Head of caudate nucleus (tissue), 42 donors: ENCODE results near the gene DOCK4.
A peak's percentile ranks its signal among the peaks of the same experiment; 100 is the strongest.

Experiments used
- DNase-seq, 42 donors: peaks; one replicate each; pipeline versions ENCODE4 v3.0.0 to v3.0.0-alpha.2; 2020 to 2021; ENCODE audit warnings: mixed read lengths in 7 of 42
- intact Hi-C: fragments of 100-400 bp; cut with DNase I; formaldehyde crosslinking; loops from one replicate; pipeline ENCODE4 v1.15.0; 2022

Gene DOCK4

GRCh38 chr7:112101201-112101846, 104.9 kb downstream of the DOCK4 start:
- DNase-seq, result peak in 1 of 42 donors; percentile 0
- intact Hi-C loops, result loop anchor here (10.0 kb wide), 1 partner anchor 107 kb away; no protein-coding TSS in a partner anchor

- no peak for DNase-seq
- intact Hi-C loops, result no loop called here
Observed at GRCh38 chr7:112097524-112097923, 108.7 kb downstream of the DOCK4 start.

- intact Hi-C loops, result no loop called here
- no peak for DNase-seq
Observed at GRCh38 chr7:112093409-112093808, 112.8 kb downstream of the DOCK4 start.

GRCh38 chr7:112092709-112093395, 113.3 kb downstream of the DOCK4 start:
- intact Hi-C loops, result no loop called here
- peak in 1 of 42 donors; percentile 40 for DNase-seq

GRCh38 chr7:112092306-112092705, 113.9 kb downstream of the DOCK4 start:
- DNase-seq, result no peak
- intact Hi-C loops, result no loop called here

GRCh38 chr7:112091768-112092167, 114.4 kb downstream of the DOCK4 start:
- intact Hi-C loops, result no loop called here

GRCh38 chr7:112089551-112089950, 116.6 kb downstream of the DOCK4 start:
- intact Hi-C loops, result no loop called here
- DNase-seq, result peak in 2 of 42 donors; percentile 38 to 48

More at GRCh38 chr7:112091768-112092167, 114.4 kb downstream of the DOCK4 start:
- no peak for DNase-seq

- DNase-seq, result no peak
- intact Hi-C loops, result no loop called here
Observed at GRCh38 chr7:112088484-112089016, 117.6 kb downstream of the DOCK4 start.

- intact Hi-C loops, result no loop called here
- no peak for DNase-seq
Observed at GRCh38 chr7:112086496-112087254, 119.5 kb downstream of the DOCK4 start.

- intact Hi-C loops, result no loop called here
- DNase-seq, result no peak
Observed at GRCh38 chr7:112084520-112084971, 121.7 kb downstream of the DOCK4 start.

GRCh38 chr7:112083776-112084355, 122.3 kb downstream of the DOCK4 start:
- DNase-seq, result no peak
- intact Hi-C loops, result no loop called here

GRCh38 chr7:112082306-112082705, 123.9 kb downstream of the DOCK4 start:
- DNase-seq, result no peak
- intact Hi-C loops, result no loop called here

- DNase-seq, result peak in 6 of 42 donors; percentile 10 to 41 (median 26)
- intact Hi-C loops, result no loop called here
Observed at GRCh38 chr7:112081778-112082177, 124.4 kb downstream of the DOCK4 start.

- DNase-seq, result peak in 12 of 42 donors; percentile 5 to 63 (median 31)
- intact Hi-C loops, result no loop called here
Observed at GRCh38 chr7:112080978-112081377, 125.2 kb downstream of the DOCK4 start.

GRCh38 chr7:112080441-112080840, 125.8 kb downstream of the DOCK4 start:
- peak in 1 of 42 donors; percentile 31 for DNase-seq
- intact Hi-C loops, result no loop called here

- DNase-seq, result no peak
- intact Hi-C loops, result no loop called here
Observed at GRCh38 chr7:112079673-112080072, 126.5 kb downstream of the DOCK4 start.

- intact Hi-C loops, result no loop called here
- DNase-seq, result no peak
Observed at GRCh38 chr7:112079122-112079521, 127.1 kb downstream of the DOCK4 start.

- intact Hi-C loops, result no loop called here
- no peak for DNase-seq
Observed at GRCh38 chr7:112076324-112076723, 129.9 kb downstream of the DOCK4 start.

GRCh38 chr7:112074464-112074863, 131.7 kb downstream of the DOCK4 start:
- intact Hi-C loops, result no loop called here
- DNase-seq, result no peak
